Erythroblast (primary cell): Measurements from ENCODE around the gene GPN1.
A peak's percentile ranks its signal among the peaks of the same experiment; 100 is the strongest.
"Not testable (repeated sequence)": the region's sequence is repeated elsewhere in the genome, so short reads cannot be mapped to it uniquely, and the experiment has no call there.

Experiments
- DNase-seq, 2 experiments: peaks; one replicate each; lab custom pipeline; 2025; lab: John Stamatoyannopoulos, UW
- GATA1 ChIP-seq: IDR thresholded peaks from 2 replicates; pipeline ENCODE4 v1.6.1; 2011; ENCODE audit warnings: low read depth, mild to moderate bottlenecking, control low read depth, low read length, moderate library complexity
- POLR2A ChIP-seq: IDR thresholded peaks from 2 replicates; pipeline ENCODE4 v1.6.1; 2011; ENCODE audit warnings: mild to moderate bottlenecking, low read length

Gene GPN1

GRCh38 chr2:27672723-27673486 is 44.1 kb downstream of the GPN1 start:
- DNase-seq: no peak
- TF ChIP-seq GATA1: no peak
- no peak for TF ChIP-seq POLR2A

- no peak for DNase-seq
- no peak for TF ChIP-seq GATA1
- TF ChIP-seq POLR2A: no peak
These were observed 51.7 kb downstream of the GPN1 start for GRCh38 chr2:27680571-27680970.

GRCh38 chr2:27681841-27682240 is 53.0 kb downstream of the GPN1 start:
- TF ChIP-seq POLR2A (no peak), GATA1 (no peak)
- DNase-seq: peak in 1 of 2 experiments; percentile 27

GRCh38 chr2:27682334-27682771 is 53.5 kb downstream of the GPN1 start:
- DNase-seq: not testable (repeated sequence)

- peak; percentile 93 to 97 for DNase-seq
- TF ChIP-seq POLR2A: no peak
- TF ChIP-seq GATA1: no peak
These were observed 54.7 kb downstream of the GPN1 start for GRCh38 chr2:27683390-27684071.

GRCh38 chr2:27685006-27685405 is 56.2 kb downstream of the GPN1 start:
- not testable (repeated sequence) for DNase-seq

- TF ChIP-seq GATA1 (no peak), POLR2A (no peak)
These were observed 56.7 kb downstream of the GPN1 start for GRCh38 chr2:27685577-27685976.

GRCh38 chr2:27687232-27687631 is 58.4 kb downstream of the GPN1 start:
- TF ChIP-seq GATA1 (no peak), POLR2A (no peak)
- DNase-seq: no peak

More at GRCh38 chr2:27685577-27685976, 56.7 kb downstream of the GPN1 start:
- DNase-seq: no peak

GRCh38 chr2:27689424-27689823 is 60.6 kb downstream of the GPN1 start:
- DNase-seq: no peak
- TF ChIP-seq POLR2A (no peak), GATA1 (no peak)

- no peak for TF ChIP-seq POLR2A
- no peak for TF ChIP-seq GATA1
- no peak for DNase-seq
These were observed 61.2 kb downstream of the GPN1 start for GRCh38 chr2:27690052-27690451.

- no peak for TF ChIP-seq GATA1
- TF ChIP-seq POLR2A: no peak
- DNase-seq: no peak
These were observed 68.8 kb downstream of the GPN1 start for GRCh38 chr2:27697660-27698059.
